HepG2 (cell line): ENCODE data around the gene DEPDC5. TPM values are rescaled to one million over a fixed set of nuclear protein-coding genes. Genes with fewer than 3 reads are reported as not detected.
A peak's percentile ranks its signal among the peaks of the same experiment; 100 is the strongest.

Experiments
- ATF2 ChIP-seq: sonication (generic); formaldehyde crosslinking; IDR thresholded peaks from 2 replicates; pipeline ENCODE4 v1.4.0; 2020; ENCODE audit warnings: missing genetic modification reagents
- CHCHD3 ChIP-seq: sonication (generic); formaldehyde crosslinking; IDR thresholded peaks from 2 replicates; pipeline ENCODE4 v1.8.0; 2022; ENCODE audit warnings: mild to moderate bottlenecking, missing genetic modification reagents, moderate library complexity
- EP300 ChIP-seq, 3 experiments: sonication (generic) in 1 of 3; formaldehyde crosslinking in 1 of 3; IDR thresholded peaks; 2 replicates each; pipeline versions ENCODE4 v1.5.1 to v1.6.1; 2011 to 2020; ENCODE audit warnings: low read depth in 2 of 3, low read length in 2 of 3, borderline replicate concordance in 1 of 3, improper control_type of control experiment in 1 of 3, mild to moderate bottlenecking in 1 of 3, missing genetic modification reagents in 1 of 3, moderate library complexity in 1 of 3
- FOSL2 ChIP-seq: sonication (generic); formaldehyde crosslinking; IDR thresholded peaks from 2 replicates; pipeline ENCODE4 v1.4.0; 2020; ENCODE audit warnings: missing genetic modification reagents
- JARID2 ChIP-seq: sonication (generic); formaldehyde crosslinking; IDR thresholded peaks from 2 replicates; pipeline ENCODE4 v1.8.1; 2023; ENCODE audit warnings: missing genetic modification reagents, inconsistent platforms; ENCODE audit not compliant: insufficient replicate concordance
- MEF2D ChIP-seq: sonication (generic); formaldehyde crosslinking; IDR thresholded peaks from 2 replicates; pipeline ENCODE4 v1.5.1; 2020; ENCODE audit warnings: mild to moderate bottlenecking, missing genetic modification reagents
- NFE2 ChIP-seq: sonication (generic); formaldehyde crosslinking; IDR thresholded peaks from 2 replicates; pipeline ENCODE4 v1.4.0; 2020; ENCODE audit warnings: missing genetic modification reagents
- PRDM10 ChIP-seq: sonication (generic); formaldehyde crosslinking; IDR thresholded peaks from 2 replicates; pipeline ENCODE4 v1.4.0; 2020; ENCODE audit warnings: low read depth, missing genetic modification reagents
- TCF7L2 ChIP-seq: IDR thresholded peaks from 2 replicates; pipeline ENCODE4 v1.6.1; 2011; ENCODE audit warnings: mild to moderate bottlenecking, low read depth, low read length, moderate library complexity
- TEAD3 ChIP-seq: optimal IDR thresholded peaks from 2 replicates; pipeline ENCODE3; 2016; ENCODE audit warnings: borderline replicate concordance
- ZFP36L2 ChIP-seq: sonication (generic); formaldehyde crosslinking; IDR thresholded peaks from 2 replicates; pipeline ENCODE4 v1.4.0; 2020; ENCODE audit warnings: missing genetic modification reagents
- ZNF382 ChIP-seq: sonication (generic); formaldehyde crosslinking; IDR thresholded peaks from 2 replicates; pipeline ENCODE4 v1.5.0; 2020; ENCODE audit warnings: missing genetic modification reagents, mild to moderate bottlenecking, borderline replicate concordance
- ZNF749 ChIP-seq: sonication (generic); formaldehyde crosslinking; IDR thresholded peaks from 2 replicates; pipeline ENCODE4 v1.8.0; 2022; ENCODE audit warnings: mild to moderate bottlenecking, missing genetic modification reagents, moderate library complexity, borderline replicate concordance
- ZNF878 ChIP-seq: sonication (generic); formaldehyde crosslinking; IDR thresholded peaks from 2 replicates; pipeline ENCODE4 v1.8.1; 2023; ENCODE audit warnings: mild to moderate bottlenecking, missing genetic modification reagents, moderate library complexity
- polyA plus RNA-seq, 8 experiments: library from polyadenylated mRNA; depleted of rRNA in 3 of 8; stranded (reverse) in 7 of 8; unstranded in 1 of 8; fragments of >200 nt; fragmentation: Illumina TruSeq in 4 of 8; extraction: Trizol in 4 of 8; gene quantifications; 2 replicates each; pipeline versions ENCODE4 v1.2.1 to v1.2.3, GENCODE V29; 2011 to 2016; ENCODE audit warnings: low read depth in 4 of 8, missing spikeins in 1 of 8, mixed read lengths in 1 of 8; ENCODE audit not compliant: insufficient read depth in 1 of 8
- total RNA-seq, 5 experiments: library from RNA; depleted of rRNA; stranded (reverse); fragments of >200 nt; fragmentation: Illumina TruSeq; extraction: Trizol; gene quantifications; 2 replicates each; pipeline ENCODE4 v1.2.3, GENCODE V29; 2016; ENCODE audit warnings: low read depth in 1 of 5
- TF ChIP-seq, protein P1 (sequence below): IDR thresholded peaks from 2 replicates; pipeline ENCODE4 v1.6.1; 2016; ENCODE audit warnings: missing compliant biosample characterization, missing genetic modification reagents, borderline replicate concordance
- TF ChIP-seq, protein P2 (sequence below): sonication (generic); formaldehyde crosslinking; IDR thresholded peaks from 2 replicates; pipeline ENCODE4 v1.8.0; 2022; ENCODE audit warnings: mild to moderate bottlenecking, missing genetic modification reagents, borderline replicate concordance
- TF ChIP-seq, protein P3 (sequence below): sonication (generic); formaldehyde crosslinking; IDR thresholded peaks from 2 replicates; pipeline ENCODE4 v1.8.1; 2023; ENCODE audit warnings: missing genetic modification reagents, inconsistent platforms, borderline replicate concordance

The DEPDC5 gene
- total and polyA plus RNA-seq, 2 of the 13 experiments (the other 11 are each of a cell fraction or from before 2014, with no cell fraction given): 9.8 to 12.4 TPM

GRCh38 chr22:31753634-31754501, at the start of gene DEPDC5 (continued):
- no peak for TF ChIP-seq EP300 (IDR thresholded peaks at IDR 0.05; ENCODE audit: low read depth in 2 of 2, low read length in 2 of 2)
- TF ChIP-seq EP300 (CRISPR knock-in tag; IDR thresholded peaks at IDR 0.05; ENCODE audit: borderline replicate concordance): no peak
- no peak for TF ChIP-seq TEAD3 (CRISPR knock-in tag)
- TF ChIP-seq, protein P1, sequence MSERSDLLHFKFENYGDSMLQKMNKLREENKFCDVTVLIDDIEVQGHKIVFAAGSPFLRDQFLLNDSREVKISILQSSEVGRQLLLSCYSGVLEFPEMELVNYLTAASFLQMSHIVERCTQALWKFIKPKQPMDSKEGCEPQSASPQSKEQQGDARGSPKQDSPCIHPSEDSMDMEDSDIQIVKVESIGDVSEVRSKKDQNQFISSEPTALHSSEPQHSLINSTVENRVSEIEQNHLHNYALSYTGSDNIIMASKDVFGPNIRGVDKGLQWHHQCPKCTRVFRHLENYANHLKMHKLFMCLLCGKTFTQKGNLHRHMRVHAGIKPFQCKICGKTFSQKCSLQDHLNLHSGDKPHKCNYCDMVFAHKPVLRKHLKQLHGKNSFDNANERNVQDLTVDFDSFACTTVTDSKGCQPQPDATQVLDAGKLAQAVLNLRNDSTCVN (CRISPR knock-in tag): no peak
- TF ChIP-seq, protein P2, sequence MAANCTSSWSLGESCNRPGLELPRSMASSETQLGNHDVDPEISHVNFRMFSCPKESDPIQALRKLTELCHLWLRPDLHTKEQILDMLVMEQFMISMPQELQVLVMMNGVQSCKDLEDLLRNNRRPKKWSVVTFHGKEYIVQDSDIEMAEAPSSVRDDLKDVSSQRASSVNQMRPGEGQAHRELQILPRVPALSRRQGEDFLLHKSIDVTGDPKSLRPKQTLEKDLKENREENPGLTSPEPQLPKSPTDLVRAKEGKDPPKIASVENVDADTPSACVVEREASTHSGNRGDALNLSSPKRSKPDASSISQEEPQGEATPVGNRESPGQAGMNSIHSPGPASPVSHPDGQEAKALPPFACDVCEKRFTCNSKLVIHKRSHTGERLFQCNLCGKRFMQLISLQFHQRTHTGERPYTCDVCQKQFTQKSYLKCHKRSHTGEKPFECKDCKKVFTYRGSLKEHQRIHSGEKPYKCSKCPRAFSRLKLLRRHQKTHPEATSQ: no peak; the same call in 1 of the 2 replicates
- no peak; the same call in 1 of the 2 replicates for TF ChIP-seq ZNF878 (CRISPR knock-in tag)
- no peak for TF ChIP-seq ZFP36L2 (CRISPR knock-in tag)
- TF ChIP-seq TCF7L2: no peak
- TF ChIP-seq CHCHD3: no peak
- peak; percentile 37 for TF ChIP-seq FOSL2
- TF ChIP-seq, protein P3, sequence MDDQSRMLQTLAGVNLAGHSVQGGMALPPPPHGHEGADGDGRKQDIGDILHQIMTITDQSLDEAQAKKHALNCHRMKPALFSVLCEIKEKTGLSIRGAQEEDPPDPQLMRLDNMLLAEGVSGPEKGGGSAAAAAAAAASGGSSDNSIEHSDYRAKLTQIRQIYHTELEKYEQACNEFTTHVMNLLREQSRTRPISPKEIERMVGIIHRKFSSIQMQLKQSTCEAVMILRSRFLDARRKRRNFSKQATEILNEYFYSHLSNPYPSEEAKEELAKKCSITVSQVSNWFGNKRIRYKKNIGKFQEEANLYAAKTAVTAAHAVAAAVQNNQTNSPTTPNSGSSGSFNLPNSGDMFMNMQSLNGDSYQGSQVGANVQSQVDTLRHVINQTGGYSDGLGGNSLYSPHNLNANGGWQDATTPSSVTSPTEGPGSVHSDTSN: no peak
- TF ChIP-seq ZNF382 (CRISPR knock-in tag): no peak
- no peak for TF ChIP-seq JARID2 (CRISPR knock-in tag)
- no peak for TF ChIP-seq NFE2 (CRISPR knock-in tag)
- TF ChIP-seq PRDM10 (CRISPR knock-in tag): no peak
- no peak for TF ChIP-seq ZNF749 (CRISPR knock-in tag)
- peak; percentile 45; the same call in 1 of the 2 replicates for TF ChIP-seq MEF2D
- no peak for TF ChIP-seq ATF2 (CRISPR knock-in tag)
